IMR-90 (cell line): ENCODE data around the gene RAD51B. TPM values are rescaled to one million over a fixed set of nuclear protein-coding genes. Genes with fewer than 3 reads are reported as not detected.

ENCODE experiments used
- ATAC-seq: fragments of 200-7000 bp; cut with Tn5 transposase; 2 replicates; pipeline ENCODE4 v1.9.1; 2020; ENCODE audit warnings: low read depth, mild to moderate bottlenecking, moderate library complexity
- BruUV-seq: library from RNA; stranded (reverse); fragments of 400-500 nt; replicated peaks from 2 replicates; lab custom pipeline; 2021; lab: Mats Ljungman, UMichigan
- CTCF ChIA-PET: fragments of 300-600 bp; formaldehyde crosslinking; extraction: SDS; loops from one replicate; lab custom pipeline; 2021; ENCODE audit warnings: antibody characterized with exemption; lab: Yijun Ruan, JAX
- POLR2A ChIA-PET: fragments of 300-600 bp; sonication (Branson Sonifier 250); formaldehyde crosslinking; loops from one replicate; lab custom pipeline; 2022; ENCODE audit warnings: antibody characterized with exemption; ENCODE audit not compliant: unreplicated experiment; lab: Charles Lee
- DNase-seq: peaks from one replicate; pipeline ENCODE4 v3.0.0; 2013
- H2AFZ ChIP-seq: replicated peaks from 2 replicates; pipeline ENCODE3; 2013; ENCODE audit warnings: low read length, mild to moderate bottlenecking; ENCODE audit not compliant: poor library complexity
- H2AK5ac ChIP-seq: 2 replicates; pipeline ENCODE4 v1.6.1; 2013; ENCODE audit warnings: low read depth, low read length, inconsistent platforms
- H2AK9ac ChIP-seq: replicated peaks from 2 replicates; pipeline ENCODE3; 2013; ENCODE audit warnings: mild to moderate bottlenecking, low read depth, low read length, moderate library complexity; ENCODE audit not compliant: poor library complexity
- H2BK120ac ChIP-seq: 2 replicates; pipeline ENCODE4 v1.6.1; 2013; ENCODE audit warnings: low read depth, low read length, inconsistent platforms
- H2BK15ac ChIP-seq: 3 replicates; pipeline ENCODE4 v1.6.1; 2013; ENCODE audit warnings: low read depth, low read length, inconsistent platforms
- H2BK20ac ChIP-seq: 2 replicates; pipeline ENCODE4 v1.6.1; 2013; ENCODE audit warnings: low read depth, mild to moderate bottlenecking, inconsistent platforms, low read length, moderate library complexity
- H2BK5ac ChIP-seq: 2 replicates; pipeline ENCODE4 v1.6.1; 2013; ENCODE audit warnings: mild to moderate bottlenecking, low read depth, low read length, inconsistent platforms; ENCODE audit not compliant: poor library complexity, severe bottlenecking
- H3K14ac ChIP-seq: replicated peaks from 2 replicates; pipeline ENCODE4 v1.6.1; 2013; ENCODE audit warnings: low read depth, low read length, inconsistent platforms
- H3K18ac ChIP-seq: 2 replicates; pipeline ENCODE4 v1.6.1; 2013; ENCODE audit warnings: low read depth, low read length, control low read depth
- H3K23ac ChIP-seq: 2 replicates; pipeline ENCODE4 v1.6.1; 2013; ENCODE audit warnings: low read depth, low read length, inconsistent platforms
- H3K27ac ChIP-seq: 2 replicates; pipeline ENCODE4 v1.5.1; 2013; ENCODE audit warnings: mild to moderate bottlenecking, control low read depth, low read length; ENCODE audit not compliant: insufficient read depth
- H3K27me3 ChIP-seq: 2 replicates; pipeline ENCODE4 v1.6.1; 2013; ENCODE audit warnings: low read length; ENCODE audit not compliant: control insufficient read depth, insufficient read depth
- H3K36me3 ChIP-seq: 2 replicates; pipeline ENCODE4 v1.6.1; 2013; ENCODE audit warnings: low read length, mixed read lengths; ENCODE audit not compliant: control insufficient read depth, insufficient read depth
- H3K4ac ChIP-seq: 2 replicates; pipeline ENCODE4 v1.6.1; 2013; ENCODE audit warnings: low read depth, low read length, inconsistent platforms
- H3K4me1 ChIP-seq: 2 replicates; pipeline ENCODE4 v1.6.1; 2013; ENCODE audit warnings: low read length, mixed read lengths; ENCODE audit not compliant: control insufficient read depth, insufficient read depth
- H3K4me2 ChIP-seq: 2 replicates; pipeline ENCODE4 v1.6.1; 2013; ENCODE audit warnings: low read depth, mild to moderate bottlenecking, control low read depth, low read length, moderate library complexity
- H3K4me3 ChIP-seq: 2 replicates; pipeline ENCODE4 v1.5.1; 2013; ENCODE audit warnings: low read depth, mild to moderate bottlenecking, control low read depth, low read length, moderate library complexity; ENCODE audit not compliant: insufficient read depth
- H3K56ac ChIP-seq: 2 replicates; pipeline ENCODE4 v1.6.1; 2013; ENCODE audit warnings: low read length, inconsistent platforms; ENCODE audit not compliant: insufficient read depth; ENCODE audit errors: extremely low read depth
- H3K79me1 ChIP-seq, 2 experiments: 2 replicates each; pipeline ENCODE4 v1.6.1; 2013; ENCODE audit warnings: low read length in 2 of 2, inconsistent platforms in 1 of 2, low read depth in 1 of 2
- H3K9ac ChIP-seq: 2 replicates; pipeline ENCODE4 v1.6.1; 2013; ENCODE audit warnings: low read depth, low read length, control low read depth
- H3K9me1 ChIP-seq: 2 replicates; pipeline ENCODE4 v1.6.1; 2013; ENCODE audit warnings: low read length, inconsistent platforms; ENCODE audit not compliant: insufficient read depth
- H3K9me3 ChIP-seq: 2 replicates; pipeline ENCODE4 v1.6.1; 2013; ENCODE audit warnings: low read length; ENCODE audit not compliant: control insufficient read depth, insufficient read depth
- H4K20me1 ChIP-seq: 2 replicates; pipeline ENCODE4 v1.6.1; 2013; ENCODE audit warnings: low read length, inconsistent platforms; ENCODE audit not compliant: insufficient read depth
- H4K5ac ChIP-seq: 2 replicates; pipeline ENCODE4 v1.6.1; 2013; ENCODE audit warnings: mild to moderate bottlenecking, low read depth, low read length, control low read depth
- H4K8ac ChIP-seq, 2 experiments: 2 replicates each; pipeline ENCODE4 v1.6.1; 2013; ENCODE audit warnings: low read depth in 2 of 2, low read length in 2 of 2, control low read depth in 1 of 2, inconsistent platforms in 1 of 2
- H4K91ac ChIP-seq: 2 replicates; pipeline ENCODE4 v1.6.1; 2013; ENCODE audit warnings: low read depth, low read length, inconsistent platforms; ENCODE audit not compliant: insufficient read depth
- BHLHE40 ChIP-seq: fragments of 150-350 bp; IDR thresholded peaks from 2 replicates; pipeline ENCODE4 v1.6.1; 2016; ENCODE audit warnings: mild to moderate bottlenecking, low read depth, low read length
- CEBPB ChIP-seq: IDR thresholded peaks from 2 replicates; pipeline ENCODE4 v1.6.1; 2012; ENCODE audit warnings: low read depth, low read length, improper control_type of control experiment
- CHD1 ChIP-seq: IDR thresholded peaks from 2 replicates; pipeline ENCODE4 v1.6.1; 2012; ENCODE audit warnings: low read depth, low read length, improper control_type of control experiment
- ELK1 ChIP-seq: fragments of 150-350 bp; IDR thresholded peaks from 2 replicates; pipeline ENCODE4 v1.6.1; 2016; ENCODE audit warnings: low read depth, mild to moderate bottlenecking, low read length, moderate library complexity, borderline replicate concordance
- MAFK ChIP-seq: IDR thresholded peaks from 2 replicates; pipeline ENCODE4 v1.6.1; 2012; ENCODE audit warnings: low read depth, low read length, improper control_type of control experiment
- MXI1 ChIP-seq: IDR thresholded peaks from 2 replicates; pipeline ENCODE4 v1.6.1; 2012; ENCODE audit warnings: low read depth, mild to moderate bottlenecking, low read length, moderate library complexity, borderline replicate concordance
- POLR2A ChIP-seq: IDR thresholded peaks from 2 replicates; pipeline ENCODE4 v1.6.1; 2012; ENCODE audit warnings: mild to moderate bottlenecking, low read depth, low read length
- RAD21 ChIP-seq: IDR thresholded peaks from 2 replicates; pipeline ENCODE4 v1.6.1; 2012; ENCODE audit warnings: low read length, improper control_type of control experiment
- RCOR1 ChIP-seq: IDR thresholded peaks from 2 replicates; pipeline ENCODE4 v1.6.1; 2012; ENCODE audit warnings: mild to moderate bottlenecking, low read length, improper control_type of control experiment; ENCODE audit not compliant: insufficient replicate concordance
- RFX5 ChIP-seq: IDR thresholded peaks from 2 replicates; pipeline ENCODE4 v1.8.0; 2012; ENCODE audit warnings: low read depth, mild to moderate bottlenecking, low read length, moderate library complexity
- SMC3 ChIP-seq: fragments of 150-350 bp; IDR thresholded peaks from 2 replicates; pipeline ENCODE4 v1.6.1; 2016; ENCODE audit warnings: low read depth, mild to moderate bottlenecking, antibody characterized with exemption, low read length, moderate library complexity
- WGBS, 2 experiments: methylation state at CpG; one replicate each; pipeline versions ENCODE4 v1.1.5 to v1.1.7; 2013; ENCODE audit warnings: missing lambda C conversion rate in 2 of 2; ENCODE audit not compliant: insufficient read length in 1 of 2; ENCODE audit errors: extremely low coverage in 2 of 2; 5-methylcytosine and 5-hydroxymethylcytosine counted together
- dilution Hi-C: fragments of 300-500 bp; cut with HindIII; formaldehyde crosslinking; loops from one replicate; pipeline ENCODE4 v1.14.3; 2018; ENCODE audit warnings: low sequenced_read_pairs; ENCODE audit not compliant: unreplicated experiment
- in situ Hi-C: fragments of 300-500 bp; cut with MboI; formaldehyde crosslinking; loops from 3 replicates; pipeline ENCODE4 v1.14.3; 2019; ENCODE audit warnings: low sequenced_read_pairs, inconsistent platforms, mixed read lengths
- intact Hi-C: fragments of 100-400 bp; cut with micrococcal nuclease; formaldehyde crosslinking; loops from 2 replicates; pipeline ENCODE4 v1.10.0; 2022
- polyA plus RNA-seq, 3 experiments: library from polyadenylated mRNA; depleted of rRNA; stranded (reverse); fragments of >200 nt; gene quantifications; 2 replicates each; pipeline ENCODE4 v1.2.3, GENCODE V29; 2012; ENCODE audit warnings: low replicate concordance in 1 of 3
- total RNA-seq: library from RNA; depleted of rRNA; stranded (reverse); fragments of >200 nt; gene quantifications from 2 replicates; pipeline ENCODE4 v1.2.3, GENCODE V29; 2012
- TF ChIP-seq, protein P1 (sequence below): conservative IDR thresholded peaks from 2 replicates; pipeline ENCODE4 v1.5.1; 2012; ENCODE audit warnings: mild to moderate bottlenecking, low read depth, low read length, improper control_type of control experiment
- TF ChIP-seq, protein P2 (sequence below): fragments of 150-350 bp; IDR thresholded peaks from 2 replicates; pipeline ENCODE4 v1.6.1; 2017; ENCODE audit warnings: mild to moderate bottlenecking, antibody characterized with exemption, low read length, low read depth

Gene RAD51B
- total and polyA plus RNA-seq, 2 of the 4 experiments (the other 2 are of a cell fraction): 5.1 to 18.8 TPM

GRCh38 chr14:67814821-67815220 lies 4.8 kb upstream of the RAD51B start:
- POLR2A ChIA-PET: interaction anchor here (0.7 kb wide), 1 partner anchor 43 kb away, joined by 3 read pairs; no protein-coding TSS in a partner anchor
- Histone ChIP-seq H2AK5ac (no peak overlapping the region), H3K4me3 (no peak overlapping the region), H3K4me2 (no peak overlapping the region; the same call in 1 of the 2 replicates), H3K9me1 (no peaks in the 10 kb centered on the region), H3K18ac (no peak overlapping the region), H4K5ac (no peak overlapping the region), H3K27me3 (no peaks in the 10 kb centered on the region), H2BK5ac (no peak overlapping the region), H4K20me1 (no peaks in the 10 kb centered on the region), H3K36me3 (peaks cover 4% of the 10 kb centered on the region), H3K9me3 (no peaks in the 10 kb centered on the region), H2BK15ac (no peak overlapping the region), H3K27ac (no peak overlapping the region), H3K23ac (no peak overlapping the region), H3K9ac (no peak overlapping the region), H3K4ac (no peak overlapping the region), H2BK120ac (no peak overlapping the region), H3K56ac (no peak overlapping the region), H3K79me1 (peaks cover 6 to 31% of the 10 kb centered on the region in 2 experiments), H2AFZ (no peak overlapping the region), H4K91ac (no peak overlapping the region), H3K4me1 (peaks cover 2% of the 10 kb centered on the region; the same call in 1 of the 2 replicates), H4K8ac (no peak overlapping the region), H2AK9ac (no peak overlapping the region), H3K14ac (no peak overlapping the region), H2BK20ac (no peak overlapping the region)
- no TSS peak for BruUV-seq
- CTCF ChIA-PET: no interaction called here
- intact Hi-C loops (no loop called here), in situ Hi-C loops (no loop called here), dilution Hi-C loops (no loop called here)
- no peak for ATAC-seq
- WGBS, 2 experiments: no CpG with 5 or more reads among the region's 2 CpGs
- TF ChIP-seq ELK1: no peak
- TF ChIP-seq POLR2A: no peak
- no peak for TF ChIP-seq RAD21
- TF ChIP-seq RCOR1: no peak
- TF ChIP-seq CHD1: no peak
- TF ChIP-seq MXI1: no peak
- TF ChIP-seq BHLHE40: no peak
- TF ChIP-seq, protein P1, sequence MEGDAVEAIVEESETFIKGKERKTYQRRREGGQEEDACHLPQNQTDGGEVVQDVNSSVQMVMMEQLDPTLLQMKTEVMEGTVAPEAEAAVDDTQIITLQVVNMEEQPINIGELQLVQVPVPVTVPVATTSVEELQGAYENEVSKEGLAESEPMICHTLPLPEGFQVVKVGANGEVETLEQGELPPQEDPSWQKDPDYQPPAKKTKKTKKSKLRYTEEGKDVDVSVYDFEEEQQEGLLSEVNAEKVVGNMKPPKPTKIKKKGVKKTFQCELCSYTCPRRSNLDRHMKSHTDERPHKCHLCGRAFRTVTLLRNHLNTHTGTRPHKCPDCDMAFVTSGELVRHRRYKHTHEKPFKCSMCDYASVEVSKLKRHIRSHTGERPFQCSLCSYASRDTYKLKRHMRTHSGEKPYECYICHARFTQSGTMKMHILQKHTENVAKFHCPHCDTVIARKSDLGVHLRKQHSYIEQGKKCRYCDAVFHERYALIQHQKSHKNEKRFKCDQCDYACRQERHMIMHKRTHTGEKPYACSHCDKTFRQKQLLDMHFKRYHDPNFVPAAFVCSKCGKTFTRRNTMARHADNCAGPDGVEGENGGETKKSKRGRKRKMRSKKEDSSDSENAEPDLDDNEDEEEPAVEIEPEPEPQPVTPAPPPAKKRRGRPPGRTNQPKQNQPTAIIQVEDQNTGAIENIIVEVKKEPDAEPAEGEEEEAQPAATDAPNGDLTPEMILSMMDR: no peak
- no peak for TF ChIP-seq RFX5
- TF ChIP-seq MAFK: no peak
- TF ChIP-seq, protein P2, sequence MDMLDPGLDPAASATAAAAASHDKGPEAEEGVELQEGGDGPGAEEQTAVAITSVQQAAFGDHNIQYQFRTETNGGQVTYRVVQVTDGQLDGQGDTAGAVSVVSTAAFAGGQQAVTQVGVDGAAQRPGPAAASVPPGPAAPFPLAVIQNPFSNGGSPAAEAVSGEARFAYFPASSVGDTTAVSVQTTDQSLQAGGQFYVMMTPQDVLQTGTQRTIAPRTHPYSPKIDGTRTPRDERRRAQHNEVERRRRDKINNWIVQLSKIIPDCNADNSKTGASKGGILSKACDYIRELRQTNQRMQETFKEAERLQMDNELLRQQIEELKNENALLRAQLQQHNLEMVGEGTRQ: no peak
- no peak for TF ChIP-seq SMC3
- no peak for TF ChIP-seq CEBPB
- DNase-seq: no peak
